ENCODE results near the gene KRT76.

- TF ChIP-seq CTCF (IDR thresholded peaks at IDR 0.05; ENCODE audit: low read depth, low read length) (no peak), EZH2phosphoT487 (IDR thresholded peaks at IDR 0.05; ENCODE audit: low read depth) (no peak)
These were observed 14.4 kb upstream of the KRT76 start for GRCh38 chr12:52791271-52792184.
